OCI-LY7 (cell line): ENCODE measurements around the gene CCR7. TPM values are rescaled to one million over a fixed set of nuclear protein-coding genes. Genes with fewer than 3 reads are reported as not detected.

Source experiments
- BruUV-seq: library from RNA; stranded (reverse); fragments of 400-500 nt; replicated peaks from 2 replicates; lab custom pipeline; 2021; lab: Mats Ljungman, UMichigan
- CTCF ChIA-PET: fragments of 300-600 bp; sonication (Branson Sonifier 250); formaldehyde crosslinking; loops from one replicate; lab custom pipeline; 2022; ENCODE audit warnings: antibody characterized with exemption; ENCODE audit not compliant: unreplicated experiment; lab: Charles Lee
- POLR2A ChIA-PET: fragments of 300-600 bp; sonication (Branson Sonifier 250); formaldehyde crosslinking; loops from one replicate; lab custom pipeline; 2022; ENCODE audit warnings: antibody characterized with exemption; lab: Charles Lee
- DNase-seq: peaks from one replicate; pipeline ENCODE4 v3.0.0-alpha.2; 2015; ENCODE audit warnings: low spot score
- H2AFZ ChIP-seq: fragments of 200-600 bp; sonication (generic), shearing (Covaris generic); 2 replicates; pipeline ENCODE4 v1.6.1; 2014; ENCODE audit warnings: mild to moderate bottlenecking, antibody characterized with exemption, low read length, moderate library complexity
- H3K27ac ChIP-seq: fragments of 200-600 bp; sonication (generic); 2 replicates; pipeline ENCODE4 v1.5.1; 2014; ENCODE audit warnings: mixed run types, low read depth, mild to moderate bottlenecking, moderate library complexity, low read length, inconsistent platforms; ENCODE audit not compliant: poor library complexity, severe bottlenecking
- H3K36me3 ChIP-seq: fragments of 200-600 bp; sonication (generic); 2 replicates; pipeline ENCODE4 v1.6.1; 2014; ENCODE audit warnings: mild to moderate bottlenecking, antibody characterized with exemption, low read length, moderate library complexity, mixed read lengths; ENCODE audit not compliant: insufficient read depth
- H3K4me1 ChIP-seq: fragments of 200-600 bp; sonication (generic); 2 replicates; pipeline ENCODE4 v1.5.1; 2014; ENCODE audit warnings: mild to moderate bottlenecking, low read length; ENCODE audit not compliant: insufficient read depth, poor library complexity, severe bottlenecking
- H3K4me2 ChIP-seq: fragments of 200-600 bp; sonication (generic); 2 replicates; pipeline ENCODE4 v1.6.1; 2014; ENCODE audit warnings: mild to moderate bottlenecking, low read length
- H3K4me3 ChIP-seq: fragments of 200-600 bp; sonication (generic); 2 replicates; pipeline ENCODE4 v1.5.1; 2014; ENCODE audit warnings: mild to moderate bottlenecking, low read depth, low read length; ENCODE audit not compliant: poor library complexity, severe bottlenecking
- H3K79me2 ChIP-seq: fragments of 200-600 bp; sonication (generic); 2 replicates; pipeline ENCODE4 v1.6.1; 2016; ENCODE audit warnings: low read depth, mild to moderate bottlenecking, low read length, moderate library complexity, mixed read lengths; ENCODE audit not compliant: insufficient read depth
- H3K9me2 ChIP-seq: fragments of 200-600 bp; sonication (generic); 2 replicates; pipeline ENCODE4 v1.6.1; 2016; ENCODE audit warnings: mild to moderate bottlenecking, low read length, mixed read lengths; ENCODE audit not compliant: insufficient read depth
- H3K9me3 ChIP-seq: fragments of 200-600 bp; sonication (generic); 2 replicates; pipeline ENCODE4 v1.6.1; 2014; ENCODE audit warnings: mild to moderate bottlenecking, mixed run types, low read length, mixed read lengths
- H4K20me1 ChIP-seq: fragments of 200-600 bp; sonication (generic); 2 replicates; pipeline ENCODE4 v1.6.1; 2014; ENCODE audit warnings: mild to moderate bottlenecking, antibody characterized with exemption, low read length, moderate library complexity, mixed read lengths; ENCODE audit not compliant: insufficient read depth
- EZH2phosphoT487 ChIP-seq: fragments of 200-600 bp; sonication (generic); IDR thresholded peaks from 2 replicates; pipeline ENCODE4 v1.6.1; 2018; ENCODE audit warnings: low read depth, borderline replicate concordance, mild to moderate bottlenecking, mixed run types, antibody characterized with exemption, low read length, moderate library complexity, mixed read lengths
- intact Hi-C: fragments of 100-400 bp; cut with micrococcal nuclease; formaldehyde crosslinking; loops from one replicate; pipeline ENCODE4 v1.10.0; 2022; ENCODE audit not compliant: unreplicated experiment
- total RNA-seq, 2 experiments: library from RNA; depleted of rRNA in 1 of 2; stranded (reverse); fragments of >200 nt in 1 of 2; shearing (Covaris generic) in 1 of 2; gene quantifications; 2 replicates each; pipeline ENCODE4 v1.2.3, GENCODE V29; 2014 to 2022
- TF ChIP-seq, protein P1 (sequence below): fragments of 200-600 bp; sonication (generic); conservative IDR thresholded peaks from 2 replicates; pipeline ENCODE4 v1.5.1; 2014; ENCODE audit warnings: mild to moderate bottlenecking, antibody characterized with exemption, low read length, moderate library complexity, mixed read lengths

CCR7 gene
- total RNA-seq, 2 experiments from 2014 or later = 0.48 to 2.3 TPM

DNA sequence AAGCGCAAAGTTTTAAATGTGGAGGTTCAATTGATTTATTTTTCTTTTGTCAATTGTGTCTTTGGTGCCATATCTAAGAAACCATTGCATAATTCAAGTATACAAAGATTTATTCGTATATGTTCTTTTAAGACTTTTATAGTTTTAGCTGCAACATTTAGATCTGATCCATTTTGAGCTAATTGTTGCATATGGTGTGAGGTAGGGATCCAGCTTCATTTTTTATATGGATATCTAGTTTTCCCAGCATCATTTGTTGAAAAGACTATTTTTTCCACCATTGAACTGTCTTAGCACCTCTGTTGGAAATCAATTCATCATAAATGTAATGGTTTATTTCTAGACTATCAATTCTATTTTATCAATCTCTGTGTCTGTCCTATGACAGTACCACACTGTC lies 2.1 kb upstream of the CCR7 start:
- POLR2A ChIA-PET = no interaction called here
- DNase-seq = no peak
- Histone ChIP-seq H3K9me2 (no peaks in the 10 kb centered on the region), H3K79me2 (no peaks in the 10 kb centered on the region), H2AFZ (no peak overlapping the region), H3K4me3 (no peak overlapping the region), H3K36me3 (no peaks in the 10 kb centered on the region), H4K20me1 (no peaks in the 10 kb centered on the region), H3K27ac (no peak overlapping the region), H3K4me2 (no peak overlapping the region), H3K4me1 (peaks cover 31% of the 10 kb centered on the region), H3K9me3 (peaks cover 16% of the 10 kb centered on the region; the same call in 1 of the 2 replicates)
- CTCF ChIA-PET = no interaction called here
- no TSS peak for BruUV-seq
- intact Hi-C loops = no loop called here
- TF ChIP-seq, protein P1, sequence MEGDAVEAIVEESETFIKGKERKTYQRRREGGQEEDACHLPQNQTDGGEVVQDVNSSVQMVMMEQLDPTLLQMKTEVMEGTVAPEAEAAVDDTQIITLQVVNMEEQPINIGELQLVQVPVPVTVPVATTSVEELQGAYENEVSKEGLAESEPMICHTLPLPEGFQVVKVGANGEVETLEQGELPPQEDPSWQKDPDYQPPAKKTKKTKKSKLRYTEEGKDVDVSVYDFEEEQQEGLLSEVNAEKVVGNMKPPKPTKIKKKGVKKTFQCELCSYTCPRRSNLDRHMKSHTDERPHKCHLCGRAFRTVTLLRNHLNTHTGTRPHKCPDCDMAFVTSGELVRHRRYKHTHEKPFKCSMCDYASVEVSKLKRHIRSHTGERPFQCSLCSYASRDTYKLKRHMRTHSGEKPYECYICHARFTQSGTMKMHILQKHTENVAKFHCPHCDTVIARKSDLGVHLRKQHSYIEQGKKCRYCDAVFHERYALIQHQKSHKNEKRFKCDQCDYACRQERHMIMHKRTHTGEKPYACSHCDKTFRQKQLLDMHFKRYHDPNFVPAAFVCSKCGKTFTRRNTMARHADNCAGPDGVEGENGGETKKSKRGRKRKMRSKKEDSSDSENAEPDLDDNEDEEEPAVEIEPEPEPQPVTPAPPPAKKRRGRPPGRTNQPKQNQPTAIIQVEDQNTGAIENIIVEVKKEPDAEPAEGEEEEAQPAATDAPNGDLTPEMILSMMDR = no peak
- no peak for TF ChIP-seq EZH2phosphoT487

DNA sequence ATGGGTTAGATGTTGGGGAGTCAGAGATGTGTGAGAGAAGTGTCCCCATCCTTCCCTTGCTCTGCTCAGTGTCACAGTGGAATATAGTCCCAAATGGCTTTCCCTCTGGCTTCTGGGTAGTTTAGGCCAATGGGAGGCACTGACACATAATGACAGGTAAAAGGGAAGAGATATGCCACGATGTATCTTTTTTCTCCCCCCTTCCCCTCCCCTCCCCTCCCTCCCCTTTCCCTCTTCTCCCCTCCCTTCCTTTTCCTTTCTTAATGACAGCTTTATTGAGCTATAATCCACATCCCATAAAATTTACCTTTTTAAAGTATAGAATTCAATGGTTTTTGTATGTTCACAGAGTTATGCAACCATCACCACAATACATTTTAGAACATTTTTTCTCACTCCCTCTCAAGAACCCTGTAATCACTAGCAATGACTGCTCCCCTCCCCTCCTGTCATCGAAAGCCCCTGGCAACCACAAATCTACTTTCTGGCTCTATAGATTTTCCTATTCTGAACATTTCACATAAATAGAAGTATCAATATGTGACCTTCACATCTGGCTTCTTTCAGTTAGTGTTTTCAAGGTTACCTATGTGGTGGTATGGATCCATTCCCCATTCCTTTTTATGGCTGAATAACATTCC lies 617 bp upstream of the CCR7 start:
- intact Hi-C loops = no loop called here
- H2AFZ ChIP-seq = peak overlapping the region; percentile 45; the same call in 1 of the 2 replicates
- no peaks in the 10 kb centered on the region for H3K36me3 ChIP-seq
- ChIA-PET POLR2A (no interaction called here), CTCF (interaction anchor here (0.6 kb wide), 1 partner anchor 142 kb away, joined by 4 read pairs; no protein-coding TSS in a partner anchor)
- H3K4me1 ChIP-seq = peaks cover 43% of the 10 kb centered on the region
- BruUV-seq = no TSS peak
- H3K9me3 ChIP-seq = peaks cover 10% of the 10 kb centered on the region; the same call in 1 of the 2 replicates
- no peaks in the 10 kb centered on the region for H3K9me2 ChIP-seq
- TF ChIP-seq EZH2phosphoT487 = no peak
- TF ChIP-seq, protein P1 = no peak
- DNase-seq = no peak
- H3K27ac ChIP-seq = no peak overlapping the region
- H3K79me2 ChIP-seq = no peaks in the 10 kb centered on the region
- H4K20me1 ChIP-seq = no peaks in the 10 kb centered on the region
- H3K4me2 ChIP-seq = peak overlapping the region; percentile 48; the same call in 1 of the 2 replicates
- H3K4me3 ChIP-seq = no peak overlapping the region

DNA sequence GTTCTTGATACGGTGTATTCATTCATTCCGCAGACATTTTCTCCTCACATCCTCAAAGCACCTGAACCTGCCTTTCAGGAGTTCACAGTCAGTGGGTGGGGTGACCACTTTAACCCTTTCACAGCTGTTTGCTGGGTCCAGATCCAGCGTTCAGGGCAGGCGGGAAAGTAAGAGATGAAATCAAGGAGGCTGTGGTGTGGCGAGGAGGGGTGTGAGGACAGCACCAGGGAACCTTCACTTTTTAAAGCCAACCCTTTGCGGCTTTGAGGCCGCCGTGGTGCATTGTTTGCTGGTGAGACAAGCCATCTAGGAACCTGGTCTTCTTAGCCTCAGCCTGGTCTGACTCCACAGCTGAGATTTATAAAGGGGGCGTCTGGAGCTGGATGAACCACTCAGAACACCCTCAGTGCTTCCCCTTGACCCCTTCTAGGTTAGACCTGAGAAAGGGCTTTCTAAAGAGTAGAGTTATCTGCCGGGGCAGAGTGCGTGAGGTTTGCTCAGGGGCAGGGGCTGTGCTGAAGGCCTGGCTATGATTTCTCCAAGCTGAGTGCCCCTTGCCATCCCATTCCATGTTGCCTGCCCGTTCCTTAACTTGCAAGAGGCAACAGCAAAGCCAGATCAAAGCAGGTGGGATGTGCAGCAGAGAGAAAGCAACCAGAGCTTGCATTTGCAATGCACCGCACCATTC lies 933 bp downstream of the CCR7 start:
- intact Hi-C loops = no loop called here
- no peaks in the 10 kb centered on the region for H3K79me2 ChIP-seq
- peak overlapping the region; percentile 48 for H3K4me2 ChIP-seq
- ChIA-PET CTCF (interaction anchor here (0.8 kb wide), 1 partner anchor 9 kb away, joined by 3 read pairs; no protein-coding TSS in a partner anchor), POLR2A (no interaction called here)
- DNase-seq = no peak
- H4K20me1 ChIP-seq = no peaks in the 10 kb centered on the region
- TF ChIP-seq, protein P1 = no peak
- TF ChIP-seq EZH2phosphoT487 = no peak
- peaks cover 58% of the 10 kb centered on the region for H3K4me1 ChIP-seq
- peak overlapping the region; percentile 35 for H3K4me3 ChIP-seq
- H3K9me3 ChIP-seq = peaks cover 10% of the 10 kb centered on the region; the same call in 1 of the 2 replicates
- no TSS peak for BruUV-seq
- no peaks in the 10 kb centered on the region for H3K9me2 ChIP-seq
- H3K27ac ChIP-seq = no peak overlapping the region
- H3K36me3 ChIP-seq = no peaks in the 10 kb centered on the region
- H2AFZ ChIP-seq = peak overlapping the region; percentile 45; the same call in 1 of the 2 replicates
